A673 (cell line): ENCODE results near the gene CISH. TPM values are rescaled to one million over a fixed set of nuclear protein-coding genes. Genes with fewer than 3 reads are reported as not detected.

Source experiments
- BruUV-seq: library from RNA; stranded (reverse); fragments of 400-500 nt; replicated peaks from 2 replicates; lab custom pipeline; 2021; lab: Mats Ljungman, UMichigan
- CTCF ChIA-PET: fragments of 300-600 bp; sonication (Branson Sonifier 250); formaldehyde crosslinking; loops from one replicate; lab custom pipeline; 2022; ENCODE audit warnings: antibody characterized with exemption; lab: Charles Lee
- POLR2A ChIA-PET: fragments of 300-600 bp; sonication (Branson Sonifier 250); formaldehyde crosslinking; loops from one replicate; lab custom pipeline; 2022; ENCODE audit warnings: antibody characterized with exemption; ENCODE audit not compliant: low non-redundant PET; lab: Charles Lee
- DNase-seq: peaks from one replicate; pipeline ENCODE4 v3.0.0-alpha.2; 2015; ENCODE audit warnings: low spot score
- H3K27ac ChIP-seq: fragments of 200-600 bp; sonication (generic); 2 replicates; pipeline ENCODE4 v1.5.1; 2016; ENCODE audit warnings: mixed run types, low read depth, mild to moderate bottlenecking, mixed read lengths, antibody characterized with exemption, low read length; ENCODE audit not compliant: poor library complexity, severe bottlenecking
- H3K27me3 ChIP-seq: fragments of 200-600 bp; sonication (generic); replicated peaks from 2 replicates; pipeline ENCODE4 v1.6.1; 2017; ENCODE audit warnings: mixed run types, low read depth, mild to moderate bottlenecking, mixed read lengths, antibody characterized with exemption, low read length; ENCODE audit not compliant: insufficient read depth, poor library complexity
- H3K36me3 ChIP-seq: fragments of 200-600 bp; sonication (generic); 2 replicates; pipeline ENCODE4 v1.6.1; 2016; ENCODE audit warnings: mixed run types, mild to moderate bottlenecking, mixed read lengths, antibody characterized with exemption, low read length; ENCODE audit not compliant: insufficient read depth, poor library complexity, severe bottlenecking
- H3K4me1 ChIP-seq: fragments of 200-600 bp; sonication (generic); 2 replicates; pipeline ENCODE4 v1.6.1; 2017; ENCODE audit warnings: mixed run types, mild to moderate bottlenecking, mixed read lengths, antibody characterized with exemption, low read length; ENCODE audit not compliant: insufficient read depth, poor library complexity, severe bottlenecking
- H3K4me3 ChIP-seq: fragments of 200-600 bp; sonication (generic); 2 replicates; pipeline ENCODE4 v1.5.1; 2016; ENCODE audit warnings: low read depth, mixed run types, mild to moderate bottlenecking, mixed read lengths, low read length; ENCODE audit not compliant: poor library complexity, severe bottlenecking
- H3K9me3 ChIP-seq: fragments of 200-600 bp; sonication (generic); 2 replicates; pipeline ENCODE4 v1.6.1; 2016; ENCODE audit warnings: mixed run types, low read depth, mild to moderate bottlenecking, mixed read lengths, antibody characterized with exemption, low read length; ENCODE audit not compliant: poor library complexity, severe bottlenecking
- EZH2 ChIP-seq: fragments of 200-600 bp; sonication (generic); IDR thresholded peaks from 2 replicates; pipeline ENCODE4 v1.6.1; 2017; ENCODE audit warnings: borderline replicate concordance, low read depth, mild to moderate bottlenecking, mixed read lengths, antibody characterized with exemption, low read length; ENCODE audit not compliant: poor library complexity, severe bottlenecking
- intact Hi-C: fragments of 100-400 bp; cut with micrococcal nuclease; formaldehyde crosslinking; loops from one replicate; pipeline ENCODE4 v1.10.0; 2022; ENCODE audit not compliant: unreplicated experiment
- total RNA-seq: library from RNA; stranded (reverse); gene quantifications from 2 replicates; pipeline ENCODE4 v1.2.3, GENCODE V29; 2021
- TF ChIP-seq, protein P1 (sequence below): fragments of 300-800, 200-600 bp; sonication (generic); conservative IDR thresholded peaks from 2 replicates; pipeline ENCODE4 v1.5.1; 2017; ENCODE audit warnings: low read depth, mild to moderate bottlenecking, antibody characterized with exemption, low read length, moderate library complexity, mixed read lengths

CISH gene
- total RNA-seq, 1 experiment from 2014 or later = 0.86 TPM

DNA sequence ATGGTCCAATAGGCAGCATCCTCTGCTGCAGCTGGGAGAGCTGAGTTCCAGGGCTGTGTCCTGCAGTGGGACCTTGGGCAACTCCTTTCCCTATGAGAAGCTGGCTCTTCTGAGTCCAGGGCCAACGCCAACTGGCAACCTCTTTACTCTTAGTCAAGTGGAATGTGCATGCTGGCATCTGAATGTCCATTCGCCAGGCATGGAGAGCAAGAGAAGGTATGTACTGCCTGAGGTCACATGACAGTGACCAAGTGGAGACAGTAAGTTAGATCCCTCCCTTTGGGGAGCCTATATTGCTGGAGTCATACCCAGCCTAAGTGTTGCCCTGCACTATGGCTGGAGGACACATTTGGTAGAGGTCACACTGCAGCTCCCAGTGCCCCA lies 30.1 kb downstream of the CISH start:
- ChIA-PET CTCF (no interaction called here), POLR2A (no interaction called here)
- H3K4me3 ChIP-seq = no peak overlapping the region
- BruUV-seq = no TSS peak
- H3K27me3 ChIP-seq = no peaks in the 10 kb centered on the region
- DNase-seq = no peak
- intact Hi-C loops = no loop called here
- no peaks in the 10 kb centered on the region for H3K9me3 ChIP-seq
- no peaks in the 10 kb centered on the region for H3K4me1 ChIP-seq
- no peaks in the 10 kb centered on the region for H3K36me3 ChIP-seq
- no peak overlapping the region for H3K27ac ChIP-seq
- TF ChIP-seq, protein P1, sequence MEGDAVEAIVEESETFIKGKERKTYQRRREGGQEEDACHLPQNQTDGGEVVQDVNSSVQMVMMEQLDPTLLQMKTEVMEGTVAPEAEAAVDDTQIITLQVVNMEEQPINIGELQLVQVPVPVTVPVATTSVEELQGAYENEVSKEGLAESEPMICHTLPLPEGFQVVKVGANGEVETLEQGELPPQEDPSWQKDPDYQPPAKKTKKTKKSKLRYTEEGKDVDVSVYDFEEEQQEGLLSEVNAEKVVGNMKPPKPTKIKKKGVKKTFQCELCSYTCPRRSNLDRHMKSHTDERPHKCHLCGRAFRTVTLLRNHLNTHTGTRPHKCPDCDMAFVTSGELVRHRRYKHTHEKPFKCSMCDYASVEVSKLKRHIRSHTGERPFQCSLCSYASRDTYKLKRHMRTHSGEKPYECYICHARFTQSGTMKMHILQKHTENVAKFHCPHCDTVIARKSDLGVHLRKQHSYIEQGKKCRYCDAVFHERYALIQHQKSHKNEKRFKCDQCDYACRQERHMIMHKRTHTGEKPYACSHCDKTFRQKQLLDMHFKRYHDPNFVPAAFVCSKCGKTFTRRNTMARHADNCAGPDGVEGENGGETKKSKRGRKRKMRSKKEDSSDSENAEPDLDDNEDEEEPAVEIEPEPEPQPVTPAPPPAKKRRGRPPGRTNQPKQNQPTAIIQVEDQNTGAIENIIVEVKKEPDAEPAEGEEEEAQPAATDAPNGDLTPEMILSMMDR = no peak
- no peak for TF ChIP-seq EZH2

DNA sequence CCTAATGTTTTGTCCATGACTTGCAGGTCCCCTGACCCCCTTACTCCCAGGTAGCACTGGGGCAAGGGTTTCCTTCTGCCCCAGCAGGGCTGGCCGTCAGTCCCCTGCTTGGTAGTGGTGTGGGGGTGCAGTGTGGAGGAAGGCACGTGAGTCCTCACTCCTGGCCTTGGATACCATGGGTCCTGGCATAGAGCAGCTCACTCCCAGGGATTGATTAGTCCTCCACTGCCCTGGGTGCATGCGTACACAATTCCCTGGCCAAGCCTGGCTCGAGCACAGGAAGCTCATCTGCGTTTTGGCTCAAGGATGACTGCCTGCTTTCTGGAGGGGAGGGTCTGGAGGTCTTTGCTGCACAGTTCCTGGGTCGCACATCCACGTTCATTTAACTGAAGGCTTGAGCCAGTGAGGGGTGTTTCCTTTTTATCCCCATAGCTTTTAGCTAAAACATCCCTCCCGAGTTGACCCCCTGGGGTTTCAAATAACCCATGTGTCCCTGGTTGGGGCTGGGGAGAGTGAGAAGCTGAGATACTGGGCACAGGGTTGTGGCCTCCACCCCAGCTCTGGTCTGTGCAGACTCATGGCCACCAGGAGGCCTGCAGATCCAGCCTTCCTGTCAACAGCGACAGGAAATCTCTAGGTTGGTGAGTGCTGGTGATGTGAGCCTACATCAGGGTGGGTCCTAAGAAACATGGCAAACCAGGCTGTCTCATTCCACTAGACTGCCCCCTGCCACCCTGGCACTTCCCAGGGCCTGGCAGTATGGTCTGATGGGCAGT lies 30.7 kb downstream of the CISH start:
- Histone ChIP-seq H3K4me1 (no peaks in the 10 kb centered on the region), H3K9me3 (no peaks in the 10 kb centered on the region), H3K4me3 (no peak overlapping the region), H3K27me3 (no peaks in the 10 kb centered on the region), H3K36me3 (no peaks in the 10 kb centered on the region), H3K27ac (no peak overlapping the region)
- POLR2A ChIA-PET = no interaction called here
- CTCF ChIA-PET = no interaction called here
- TF ChIP-seq, protein P1 = no peak
- TF ChIP-seq EZH2 = no peak
- no TSS peak for BruUV-seq
- DNase-seq = no peak
- intact Hi-C loops = no loop called here

DNA sequence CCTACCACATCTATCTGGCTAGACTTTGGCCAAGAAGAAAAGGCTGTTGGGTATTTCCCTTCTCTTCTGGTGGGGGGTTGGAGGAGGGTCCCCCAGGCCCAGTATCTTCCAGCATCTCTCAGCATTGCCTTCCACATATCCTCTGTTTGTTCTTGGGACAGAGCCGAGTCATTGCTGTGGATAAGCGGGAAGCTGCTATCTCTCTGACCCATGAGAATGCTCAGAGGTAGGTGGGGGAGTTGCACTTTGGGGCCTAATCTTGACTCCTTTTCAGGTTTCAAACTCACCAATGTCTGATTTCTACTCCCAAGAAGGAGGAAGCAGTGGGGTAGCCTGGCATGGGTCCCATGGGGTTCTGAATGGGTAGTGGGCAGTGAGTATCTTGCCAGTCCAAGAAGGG lies 34.2 kb downstream of the CISH start:
- no peak for TF ChIP-seq EZH2
- TF ChIP-seq, protein P1 = no peak
- intact Hi-C loops = no loop called here
- BruUV-seq = no TSS peak

More for the DNA sequence above, 34.2 kb downstream of the CISH start:
- no peak overlapping the region for H3K4me3 ChIP-seq
- H3K4me1 ChIP-seq = no peaks in the 10 kb centered on the region
- no peak for DNase-seq
- H3K27ac ChIP-seq = no peak overlapping the region
- no peaks in the 10 kb centered on the region for H3K36me3 ChIP-seq
- H3K9me3 ChIP-seq = no peaks in the 10 kb centered on the region
- no peaks in the 10 kb centered on the region for H3K27me3 ChIP-seq
- ChIA-PET CTCF (no interaction called here), POLR2A (no interaction called here)
